Omental fat pad (tissue), 4 donors: Measurements from ENCODE around the gene FBXL7. TPM values are rescaled to one million over a fixed set of nuclear protein-coding genes. Genes with fewer than 3 reads are reported as not detected.

Source experiments
- ATAC-seq: fragments of 150-250 bp; one replicate; pipeline ENCODE4 v1.9.1; 2016; ENCODE audit warnings: mild to moderate bottlenecking, moderate library complexity; ENCODE audit not compliant: low FRiP score
- DNase-seq: peaks from one replicate; pipeline ENCODE4 v3.0.0-alpha.2; 2019; ENCODE audit warnings: low spot score
- CTCF ChIP-seq, 3 donors: fragments of 450-650 bp; IDR thresholded peaks; one replicate each; pipeline ENCODE4 v1.5.1; 2016 to 2017; ENCODE audit warnings: antibody characterized with exemption in 3 of 3, mild to moderate bottlenecking in 3 of 3, moderate library complexity in 2 of 3
- total RNA-seq, 4 donors: library from RNA; depleted of rRNA; stranded (reverse); fragments of >200 nt; gene quantifications; one replicate each; pipeline ENCODE4 v1.1.0, GENCODE V29; 2016

The FBXL7 gene
- total RNA-seq, 4 donors from 2014 or later = 9.1 to 47.1 (median 17.1) TPM

DNA sequence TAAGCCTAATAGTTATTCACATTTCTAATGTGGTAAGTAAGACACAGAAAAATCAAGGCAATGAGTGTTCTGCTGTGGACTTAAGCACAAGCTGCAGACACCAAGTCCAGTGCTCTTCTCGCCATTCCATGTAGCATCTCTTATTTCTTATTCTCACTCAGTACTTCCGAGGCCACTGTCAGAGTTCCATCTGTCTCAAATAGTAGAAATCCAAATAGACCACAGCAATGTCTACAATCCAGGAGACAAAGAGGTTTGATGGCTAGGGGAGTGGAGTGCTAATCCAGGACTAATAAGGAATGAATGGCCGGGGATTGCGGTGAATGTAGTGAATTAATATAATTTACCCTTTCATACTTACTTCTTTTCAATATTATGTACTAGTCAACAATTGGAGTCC is 147.3 kb downstream of the FBXL7 start:
- no peak for ATAC-seq
- no peak for TF ChIP-seq CTCF (IDR thresholded peaks at IDR 0.05)
- no peak for DNase-seq

GRCh38 chr5:15650266-15650665 is 150.3 kb downstream of the FBXL7 start:
- ATAC-seq (no peak), DNase-seq (no peak)
- TF ChIP-seq CTCF (IDR thresholded peaks at IDR 0.05) = no peak

GRCh38 chr5:15654779-15655178 is 154.8 kb downstream of the FBXL7 start:
- no peak for TF ChIP-seq CTCF (IDR thresholded peaks at IDR 0.05)

GRCh38 chr5:15655683-15656082 is 155.7 kb downstream of the FBXL7 start:
- ATAC-seq = no peak
- TF ChIP-seq CTCF (IDR thresholded peaks at IDR 0.05) = no peak
- DNase-seq = no peak

More at GRCh38 chr5:15654779-15655178, 154.8 kb downstream of the FBXL7 start:
- DNase-seq (no peak), ATAC-seq (no peak)

- TF ChIP-seq CTCF (IDR thresholded peaks at IDR 0.05) = no peak
- ATAC-seq (no peak), DNase-seq (no peak)
Observed at GRCh38 chr5:15664961-15665360, 165.0 kb downstream of the FBXL7 start.

DNA sequence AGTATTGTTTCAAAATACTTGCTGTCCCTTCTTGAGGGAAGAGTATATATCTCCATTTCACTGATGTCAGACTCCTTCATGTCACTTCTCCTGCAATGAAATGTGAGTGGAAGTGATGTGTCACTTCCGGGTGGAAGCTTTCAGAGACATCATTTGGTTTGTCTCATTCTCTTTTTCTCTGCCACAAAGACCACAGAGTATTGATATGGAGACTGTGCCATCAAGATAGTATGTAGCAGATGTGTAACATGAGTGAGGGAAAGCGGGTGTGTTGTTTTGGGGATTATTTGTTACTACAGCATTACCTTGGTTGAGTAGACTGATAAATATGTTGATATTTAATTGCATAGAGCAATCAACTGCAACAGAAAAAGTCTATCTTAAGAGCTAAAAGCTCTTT is 169.8 kb downstream of the FBXL7 start:
- ATAC-seq (no peak), DNase-seq (no peak)
- no peak for TF ChIP-seq CTCF (IDR thresholded peaks at IDR 0.05)

DNA sequence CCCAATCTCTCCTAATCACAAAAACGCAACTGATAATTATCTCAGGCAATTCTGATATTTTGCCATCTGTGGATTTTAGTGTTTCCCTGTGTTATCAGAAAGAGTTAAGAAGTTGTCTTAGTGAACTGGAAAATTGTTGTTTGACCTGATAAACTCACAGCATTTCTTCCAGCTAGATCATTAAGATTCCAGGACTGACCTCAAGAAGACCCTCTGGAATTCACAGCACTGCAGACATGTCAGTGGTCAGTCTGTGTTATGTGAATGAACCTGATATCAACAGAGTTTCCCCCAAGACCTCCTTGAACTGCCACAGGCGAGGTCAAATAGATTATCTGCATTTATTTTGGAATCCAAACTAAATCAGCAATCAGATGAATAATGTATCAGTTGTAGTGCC is 174.7 kb downstream of the FBXL7 start:
- ATAC-seq (no peak), DNase-seq (no peak)
- TF ChIP-seq CTCF (IDR thresholded peaks at IDR 0.05) = no peak
